ENCODE results near the gene TBCA. TPM values are rescaled to one million over a fixed set of nuclear protein-coding genes. Genes with fewer than 3 reads are reported as not detected.
A peak's percentile ranks its signal among the peaks of the same experiment; 100 is the strongest.

TBCA gene
- total and polyA plus RNA-seq, 2 of the 13 experiments (the other 11 are each of a cell fraction or from before 2014, with no cell fraction given): 93.8 to 309 TPM

DNA sequence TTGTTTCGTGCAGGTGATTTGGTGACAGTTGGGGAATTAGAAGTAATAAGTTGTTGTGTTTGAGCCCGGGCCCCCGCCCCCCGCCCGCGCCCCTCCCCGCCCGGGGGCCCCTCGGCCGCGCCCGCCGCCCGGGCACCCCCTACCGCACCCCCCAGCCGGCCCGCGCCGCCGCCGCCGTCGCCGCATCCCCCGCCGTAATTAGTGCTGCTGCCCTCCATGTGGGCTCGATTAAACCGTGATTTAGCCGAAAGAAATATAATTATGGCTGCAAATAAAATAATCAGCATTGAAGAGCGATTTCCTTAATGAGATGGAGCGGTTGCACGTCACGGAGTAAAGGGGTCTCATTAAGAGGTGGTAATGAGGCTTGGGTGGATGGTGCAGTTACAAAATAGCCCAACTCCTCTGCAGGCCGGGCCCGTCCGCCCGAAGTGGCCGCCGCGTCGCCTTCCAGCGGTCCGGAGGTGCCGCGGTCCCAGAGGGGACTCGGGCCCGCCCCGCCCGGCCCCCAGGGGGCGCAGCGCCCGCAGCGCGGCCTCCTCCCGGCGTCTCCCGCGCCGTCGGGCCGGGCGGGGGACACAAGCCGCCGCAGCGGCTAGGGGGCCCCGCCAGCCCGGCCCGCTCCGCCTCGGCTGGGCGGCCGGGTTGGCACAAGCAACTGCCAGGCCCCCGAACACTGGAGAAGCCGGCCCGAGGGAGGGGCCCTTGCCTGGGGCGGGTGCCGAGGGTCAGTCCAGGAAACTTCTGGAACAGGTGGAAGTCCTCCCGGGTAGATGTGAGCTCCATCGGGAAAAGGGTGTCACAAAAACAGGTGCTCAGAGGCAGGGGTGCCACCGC, 130.8 kb downstream of the TBCA start (continued):
- TF ChIP-seq, protein P1, sequence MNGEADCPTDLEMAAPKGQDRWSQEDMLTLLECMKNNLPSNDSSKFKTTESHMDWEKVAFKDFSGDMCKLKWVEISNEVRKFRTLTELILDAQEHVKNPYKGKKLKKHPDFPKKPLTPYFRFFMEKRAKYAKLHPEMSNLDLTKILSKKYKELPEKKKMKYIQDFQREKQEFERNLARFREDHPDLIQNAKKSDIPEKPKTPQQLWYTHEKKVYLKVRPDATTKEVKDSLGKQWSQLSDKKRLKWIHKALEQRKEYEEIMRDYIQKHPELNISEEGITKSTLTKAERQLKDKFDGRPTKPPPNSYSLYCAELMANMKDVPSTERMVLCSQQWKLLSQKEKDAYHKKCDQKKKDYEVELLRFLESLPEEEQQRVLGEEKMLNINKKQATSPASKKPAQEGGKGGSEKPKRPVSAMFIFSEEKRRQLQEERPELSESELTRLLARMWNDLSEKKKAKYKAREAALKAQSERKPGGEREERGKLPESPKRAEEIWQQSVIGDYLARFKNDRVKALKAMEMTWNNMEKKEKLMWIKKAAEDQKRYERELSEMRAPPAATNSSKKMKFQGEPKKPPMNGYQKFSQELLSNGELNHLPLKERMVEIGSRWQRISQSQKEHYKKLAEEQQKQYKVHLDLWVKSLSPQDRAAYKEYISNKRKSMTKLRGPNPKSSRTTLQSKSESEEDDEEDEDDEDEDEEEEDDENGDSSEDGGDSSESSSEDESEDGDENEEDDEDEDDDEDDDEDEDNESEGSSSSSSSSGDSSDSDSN (CRISPR knock-in tag; IDR thresholded peaks at IDR 0.05): peak; percentile 44; the same call in 1 of the 2 replicates
- TF ChIP-seq RAD21 (CRISPR knock-in tag; IDR thresholded peaks at IDR 0.05) (peak; percentile 88), STAG1 (CRISPR knock-in tag; IDR thresholded peaks at IDR 0.05) (peak; percentile 48), YY1 (IDR thresholded peaks at IDR 0.05; ENCODE audit: insufficient read depth, insufficient replicate concordance, low read depth, low read length) (peak; percentile 49), ZFY (CRISPR knock-in tag; IDR thresholded peaks at IDR 0.05) (0 out of 2 replicates have a peak, but pooled peaks have one; percentile 12)
- TF ChIP-seq, protein P2, sequence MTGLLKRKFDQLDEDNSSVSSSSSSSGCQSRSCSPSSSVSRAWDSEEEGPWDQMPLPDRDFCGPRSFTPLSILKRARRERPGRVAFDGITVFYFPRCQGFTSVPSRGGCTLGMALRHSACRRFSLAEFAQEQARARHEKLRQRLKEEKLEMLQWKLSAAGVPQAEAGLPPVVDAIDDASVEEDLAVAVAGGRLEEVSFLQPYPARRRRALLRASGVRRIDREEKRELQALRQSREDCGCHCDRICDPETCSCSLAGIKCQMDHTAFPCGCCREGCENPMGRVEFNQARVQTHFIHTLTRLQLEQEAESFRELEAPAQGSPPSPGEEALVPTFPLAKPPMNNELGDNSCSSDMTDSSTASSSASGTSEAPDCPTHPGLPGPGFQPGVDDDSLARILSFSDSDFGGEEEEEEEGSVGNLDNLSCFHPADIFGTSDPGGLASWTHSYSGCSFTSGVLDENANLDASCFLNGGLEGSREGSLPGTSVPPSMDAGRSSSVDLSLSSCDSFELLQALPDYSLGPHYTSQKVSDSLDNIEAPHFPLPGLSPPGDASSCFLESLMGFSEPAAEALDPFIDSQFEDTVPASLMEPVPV (CRISPR knock-in tag; IDR thresholded peaks at IDR 0.05): no peak
- TF ChIP-seq, protein P3, sequence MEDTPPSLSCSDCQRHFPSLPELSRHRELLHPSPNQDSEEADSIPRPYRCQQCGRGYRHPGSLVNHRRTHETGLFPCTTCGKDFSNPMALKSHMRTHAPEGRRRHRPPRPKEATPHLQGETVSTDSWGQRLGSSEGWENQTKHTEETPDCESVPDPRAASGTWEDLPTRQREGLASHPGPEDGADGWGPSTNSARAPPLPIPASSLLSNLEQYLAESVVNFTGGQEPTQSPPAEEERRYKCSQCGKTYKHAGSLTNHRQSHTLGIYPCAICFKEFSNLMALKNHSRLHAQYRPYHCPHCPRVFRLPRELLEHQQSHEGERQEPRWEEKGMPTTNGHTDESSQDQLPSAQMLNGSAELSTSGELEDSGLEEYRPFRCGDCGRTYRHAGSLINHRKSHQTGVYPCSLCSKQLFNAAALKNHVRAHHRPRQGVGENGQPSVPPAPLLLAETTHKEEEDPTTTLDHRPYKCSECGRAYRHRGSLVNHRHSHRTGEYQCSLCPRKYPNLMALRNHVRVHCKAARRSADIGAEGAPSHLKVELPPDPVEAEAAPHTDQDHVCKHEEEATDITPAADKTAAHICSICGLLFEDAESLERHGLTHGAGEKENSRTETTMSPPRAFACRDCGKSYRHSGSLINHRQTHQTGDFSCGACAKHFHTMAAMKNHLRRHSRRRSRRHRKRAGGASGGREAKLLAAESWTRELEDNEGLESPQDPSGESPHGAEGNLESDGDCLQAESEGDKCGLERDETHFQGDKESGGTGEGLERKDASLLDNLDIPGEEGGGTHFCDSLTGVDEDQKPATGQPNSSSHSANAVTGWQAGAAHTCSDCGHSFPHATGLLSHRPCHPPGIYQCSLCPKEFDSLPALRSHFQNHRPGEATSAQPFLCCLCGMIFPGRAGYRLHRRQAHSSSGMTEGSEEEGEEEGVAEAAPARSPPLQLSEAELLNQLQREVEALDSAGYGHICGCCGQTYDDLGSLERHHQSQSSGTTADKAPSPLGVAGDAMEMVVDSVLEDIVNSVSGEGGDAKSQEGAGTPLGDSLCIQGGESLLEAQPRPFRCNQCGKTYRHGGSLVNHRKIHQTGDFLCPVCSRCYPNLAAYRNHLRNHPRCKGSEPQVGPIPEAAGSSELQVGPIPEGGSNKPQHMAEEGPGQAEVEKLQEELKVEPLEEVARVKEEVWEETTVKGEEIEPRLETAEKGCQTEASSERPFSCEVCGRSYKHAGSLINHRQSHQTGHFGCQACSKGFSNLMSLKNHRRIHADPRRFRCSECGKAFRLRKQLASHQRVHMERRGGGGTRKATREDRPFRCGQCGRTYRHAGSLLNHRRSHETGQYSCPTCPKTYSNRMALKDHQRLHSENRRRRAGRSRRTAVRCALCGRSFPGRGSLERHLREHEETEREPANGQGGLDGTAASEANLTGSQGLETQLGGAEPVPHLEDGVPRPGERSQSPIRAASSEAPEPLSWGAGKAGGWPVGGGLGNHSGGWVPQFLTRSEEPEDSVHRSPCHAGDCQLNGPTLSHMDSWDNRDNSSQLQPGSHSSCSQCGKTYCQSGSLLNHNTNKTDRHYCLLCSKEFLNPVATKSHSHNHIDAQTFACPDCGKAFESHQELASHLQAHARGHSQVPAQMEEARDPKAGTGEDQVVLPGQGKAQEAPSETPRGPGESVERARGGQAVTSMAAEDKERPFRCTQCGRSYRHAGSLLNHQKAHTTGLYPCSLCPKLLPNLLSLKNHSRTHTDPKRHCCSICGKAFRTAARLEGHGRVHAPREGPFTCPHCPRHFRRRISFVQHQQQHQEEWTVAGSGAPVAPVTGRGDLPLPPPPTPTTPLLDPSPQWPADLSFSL (CRISPR knock-in tag; IDR thresholded peaks at IDR 0.05): no peak
- TF ChIP-seq, protein P4, sequence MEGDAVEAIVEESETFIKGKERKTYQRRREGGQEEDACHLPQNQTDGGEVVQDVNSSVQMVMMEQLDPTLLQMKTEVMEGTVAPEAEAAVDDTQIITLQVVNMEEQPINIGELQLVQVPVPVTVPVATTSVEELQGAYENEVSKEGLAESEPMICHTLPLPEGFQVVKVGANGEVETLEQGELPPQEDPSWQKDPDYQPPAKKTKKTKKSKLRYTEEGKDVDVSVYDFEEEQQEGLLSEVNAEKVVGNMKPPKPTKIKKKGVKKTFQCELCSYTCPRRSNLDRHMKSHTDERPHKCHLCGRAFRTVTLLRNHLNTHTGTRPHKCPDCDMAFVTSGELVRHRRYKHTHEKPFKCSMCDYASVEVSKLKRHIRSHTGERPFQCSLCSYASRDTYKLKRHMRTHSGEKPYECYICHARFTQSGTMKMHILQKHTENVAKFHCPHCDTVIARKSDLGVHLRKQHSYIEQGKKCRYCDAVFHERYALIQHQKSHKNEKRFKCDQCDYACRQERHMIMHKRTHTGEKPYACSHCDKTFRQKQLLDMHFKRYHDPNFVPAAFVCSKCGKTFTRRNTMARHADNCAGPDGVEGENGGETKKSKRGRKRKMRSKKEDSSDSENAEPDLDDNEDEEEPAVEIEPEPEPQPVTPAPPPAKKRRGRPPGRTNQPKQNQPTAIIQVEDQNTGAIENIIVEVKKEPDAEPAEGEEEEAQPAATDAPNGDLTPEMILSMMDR (CRISPR knock-in tag; IDR thresholded peaks at IDR 0.05): peak; percentile 54; the same call in 1 of the 2 replicates

All from HepG2 (cell line).